Mesodermal cell (in vitro differentiated cells): Measurements from ENCODE around the gene STAC3.

Source experiments
- H3K27ac ChIP-seq: 2 replicates; pipeline ENCODE4 v1.7.0; 2013; ENCODE audit warnings: mild to moderate bottlenecking, low read depth, low read length, moderate library complexity; ENCODE audit not compliant: severe bottlenecking
- H3K36me3 ChIP-seq: 2 replicates; pipeline ENCODE4 v1.7.1; 2013; ENCODE audit warnings: mild to moderate bottlenecking, low read length, moderate library complexity; ENCODE audit not compliant: control insufficient read depth, insufficient read depth
- H3K4me1 ChIP-seq: one replicate; pipeline ENCODE4 v1.7.1; 2013; ENCODE audit warnings: mild to moderate bottlenecking, low read length; ENCODE audit not compliant: insufficient read depth, control insufficient read depth, poor library complexity, severe bottlenecking
- H3K4me3 ChIP-seq: 2 replicates; pipeline ENCODE4 v1.7.0; 2013; ENCODE audit warnings: low read length, control low read depth, mild to moderate bottlenecking; ENCODE audit not compliant: insufficient read depth, poor library complexity, severe bottlenecking; ENCODE audit errors: extremely low read depth
- H3K9me3 ChIP-seq: 2 replicates; pipeline ENCODE4 v1.7.1; 2013; ENCODE audit warnings: mild to moderate bottlenecking, low read length, moderate library complexity; ENCODE audit not compliant: control insufficient read depth
- WGBS, 2 experiments: methylation state at CpG; one replicate each; pipeline ENCODE4 v1.1.5; 2013; ENCODE audit warnings: missing lambda C conversion rate in 2 of 2; ENCODE audit not compliant: insufficient coverage in 2 of 2; 5-methylcytosine and 5-hydroxymethylcytosine counted together

STAC3 gene

GRCh38 chr12:57213763-57214397, 37.1 kb downstream of the STAC3 start:
- no peak overlapping the region for H3K4me3 ChIP-seq
- H3K9me3 ChIP-seq: no peaks in the 10 kb centered on the region
- peaks cover 42% of the 10 kb centered on the region for H3K36me3 ChIP-seq
- H3K27ac ChIP-seq: no peak overlapping the region
- H3K4me1 ChIP-seq: peaks cover 14% of the 10 kb centered on the region
- 68 to 81% methylated on average over 4 of the region's 4 CpGs for WGBS, 2 experiments

DNA sequence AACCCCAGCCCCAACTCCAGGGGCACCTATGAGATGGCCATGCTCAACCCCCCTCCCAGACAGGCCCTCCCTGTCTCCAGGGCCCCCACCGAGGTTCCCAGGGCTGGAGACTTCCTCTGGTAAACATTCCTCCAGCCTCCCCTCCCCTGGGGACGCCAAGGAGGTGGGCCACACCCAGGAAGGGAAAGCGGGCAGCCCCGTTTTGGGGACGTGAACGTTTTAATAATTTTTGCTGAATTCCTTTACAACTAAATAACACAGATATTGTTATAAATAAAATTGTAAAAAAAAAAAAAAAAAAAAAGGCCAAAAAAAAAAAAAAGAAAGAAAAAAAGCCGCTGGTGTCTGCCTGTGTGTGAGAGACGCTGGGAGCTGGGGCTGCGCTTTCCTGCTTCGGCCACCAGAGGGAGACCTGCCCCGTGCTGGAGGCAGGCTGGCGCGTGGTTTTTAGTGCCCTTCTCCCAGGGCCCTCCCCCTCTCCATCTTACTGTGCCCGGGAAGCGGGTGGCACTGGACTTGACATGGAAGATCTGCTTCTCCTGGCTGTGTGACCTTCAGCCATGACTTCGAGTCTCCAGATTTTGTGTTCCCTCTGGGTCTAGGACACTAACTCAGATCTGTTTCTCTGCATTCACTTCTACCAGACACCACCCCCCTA, 37.8 kb downstream of the STAC3 start:
- Histone ChIP-seq H3K27ac (no peak overlapping the region), H3K4me3 (no peak overlapping the region), H3K4me1 (peaks cover 14% of the 10 kb centered on the region), H3K9me3 (no peaks in the 10 kb centered on the region), H3K36me3 (peaks cover 49% of the 10 kb centered on the region)
- 0 to 2% methylated on average over 7 to 9 of the region's 16 CpGs for WGBS, 2 experiments

GRCh38 chr12:57212701-57213057, 38.3 kb downstream of the STAC3 start:
- Histone ChIP-seq H3K27ac (no peak overlapping the region), H3K36me3 (peaks cover 54% of the 10 kb centered on the region), H3K4me3 (no peak overlapping the region), H3K4me1 (peaks cover 14% of the 10 kb centered on the region), H3K9me3 (no peaks in the 10 kb centered on the region)
- 80 to 100% methylated on average over 1 to 2 of the region's 7 CpGs for whole genome bisulfite sequencing, 2 experiments

DNA sequence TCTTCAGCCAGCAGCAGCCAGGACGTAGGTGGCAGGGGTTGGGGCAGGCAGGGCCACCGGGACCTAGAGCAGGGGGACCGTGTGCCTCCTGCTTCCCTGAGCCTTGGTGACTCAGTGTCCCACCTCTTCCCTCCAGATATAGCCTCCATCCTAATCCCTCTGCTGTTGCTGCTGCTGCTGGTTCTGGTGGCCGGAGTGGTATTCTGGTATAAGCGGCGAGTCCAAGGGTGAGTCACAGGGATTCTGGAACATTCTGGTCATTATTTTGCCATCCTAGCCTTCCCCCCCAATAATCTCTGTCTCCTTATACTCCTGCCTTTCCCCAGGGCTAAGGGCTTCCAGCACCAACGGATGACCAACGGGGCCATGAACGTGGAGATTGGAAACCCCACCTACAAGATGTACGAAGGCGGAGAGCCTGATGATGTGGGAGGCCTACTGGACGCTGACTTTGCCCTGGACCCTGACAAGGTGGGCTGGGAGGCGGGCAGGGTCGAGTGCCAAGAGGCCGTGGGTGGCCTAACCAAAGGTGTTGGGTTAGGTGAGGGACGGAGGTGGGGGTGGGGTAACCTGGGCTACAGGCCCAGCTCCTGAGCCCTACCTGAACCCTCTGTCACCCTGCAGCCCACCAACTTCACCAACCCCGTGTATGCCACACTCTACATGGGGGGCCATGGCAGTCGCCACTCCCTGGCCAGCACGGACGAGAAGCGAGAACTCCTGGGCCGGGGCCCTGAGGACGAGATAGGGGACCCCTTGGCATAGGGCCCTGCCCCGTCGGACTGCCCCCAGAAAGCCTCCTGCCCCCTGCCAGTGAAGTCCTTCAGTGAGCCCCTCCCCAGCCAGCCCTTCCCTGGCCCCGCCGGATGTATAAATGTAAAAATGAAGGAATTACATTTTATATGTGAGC, 38.9 kb downstream of the STAC3 start:
- 95 to 98% methylated on average over 7 to 20 of the region's 27 CpGs for WGBS, 2 experiments
- Histone ChIP-seq H3K27ac (no peak overlapping the region), H3K4me3 (no peak overlapping the region), H3K9me3 (no peaks in the 10 kb centered on the region), H3K4me1 (peaks cover 14% of the 10 kb centered on the region), H3K36me3 (peaks cover 60% of the 10 kb centered on the region)

- 94 to 95% methylated on average over 15 of the region's 16 CpGs for WGBS, 2 experiments
- Histone ChIP-seq H3K27ac (no peak overlapping the region), H3K4me1 (peaks cover 14% of the 10 kb centered on the region), H3K9me3 (no peaks in the 10 kb centered on the region), H3K4me3 (no peak overlapping the region), H3K36me3 (peaks cover 66% of the 10 kb centered on the region)
Observed at GRCh38 chr12:57210926-57211692, 39.9 kb downstream of the STAC3 start.

DNA sequence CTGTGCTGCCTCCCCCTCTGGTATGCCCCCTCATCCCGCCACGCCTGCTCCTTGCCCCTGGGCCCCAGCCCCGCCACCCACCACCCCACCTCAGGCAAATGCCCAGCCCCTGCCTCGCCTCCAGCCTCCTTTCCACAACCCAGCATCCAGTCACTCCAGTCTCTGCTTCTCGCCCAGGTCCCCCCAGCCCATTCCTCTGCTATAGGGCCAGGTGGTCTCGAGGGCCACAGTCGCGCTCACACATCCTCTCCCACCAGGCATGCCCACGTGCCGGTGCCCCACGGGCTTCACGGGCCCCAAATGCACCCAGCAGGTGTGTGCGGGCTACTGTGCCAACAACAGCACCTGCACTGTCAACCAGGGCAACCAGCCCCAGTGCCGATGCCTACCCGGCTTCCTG, 40.5 kb downstream of the STAC3 start:
- no peak overlapping the region for H3K4me3 ChIP-seq
- H3K27ac ChIP-seq: no peak overlapping the region
- peaks cover 73% of the 10 kb centered on the region for H3K36me3 ChIP-seq
- peaks cover 9% of the 10 kb centered on the region for H3K4me1 ChIP-seq
- 96 to 98% methylated on average over 12 to 13 of the region's 15 CpGs for whole genome bisulfite sequencing, 2 experiments
- H3K9me3 ChIP-seq: no peaks in the 10 kb centered on the region

- Histone ChIP-seq H3K4me3 (no peak overlapping the region), H3K27ac (no peak overlapping the region), H3K36me3 (peaks cover 78% of the 10 kb centered on the region), H3K9me3 (no peaks in the 10 kb centered on the region), H3K4me1 (peaks cover 9% of the 10 kb centered on the region)
- 96 to 98% methylated on average over 8 of the region's 8 CpGs for WGBS, 2 experiments
Observed at GRCh38 chr12:57209916-57210315, 41.1 kb downstream of the STAC3 start.

GRCh38 chr12:57208631-57209282, 42.2 kb downstream of the STAC3 start:
- Histone ChIP-seq H3K4me3 (no peak overlapping the region), H3K36me3 (peaks cover 87% of the 10 kb centered on the region), H3K4me1 (peaks cover 9% of the 10 kb centered on the region), H3K27ac (no peak overlapping the region), H3K9me3 (no peaks in the 10 kb centered on the region)
- WGBS, 2 experiments: 93 to 96% methylated on average over 15 to 22 of the region's 22 CpGs

DNA sequence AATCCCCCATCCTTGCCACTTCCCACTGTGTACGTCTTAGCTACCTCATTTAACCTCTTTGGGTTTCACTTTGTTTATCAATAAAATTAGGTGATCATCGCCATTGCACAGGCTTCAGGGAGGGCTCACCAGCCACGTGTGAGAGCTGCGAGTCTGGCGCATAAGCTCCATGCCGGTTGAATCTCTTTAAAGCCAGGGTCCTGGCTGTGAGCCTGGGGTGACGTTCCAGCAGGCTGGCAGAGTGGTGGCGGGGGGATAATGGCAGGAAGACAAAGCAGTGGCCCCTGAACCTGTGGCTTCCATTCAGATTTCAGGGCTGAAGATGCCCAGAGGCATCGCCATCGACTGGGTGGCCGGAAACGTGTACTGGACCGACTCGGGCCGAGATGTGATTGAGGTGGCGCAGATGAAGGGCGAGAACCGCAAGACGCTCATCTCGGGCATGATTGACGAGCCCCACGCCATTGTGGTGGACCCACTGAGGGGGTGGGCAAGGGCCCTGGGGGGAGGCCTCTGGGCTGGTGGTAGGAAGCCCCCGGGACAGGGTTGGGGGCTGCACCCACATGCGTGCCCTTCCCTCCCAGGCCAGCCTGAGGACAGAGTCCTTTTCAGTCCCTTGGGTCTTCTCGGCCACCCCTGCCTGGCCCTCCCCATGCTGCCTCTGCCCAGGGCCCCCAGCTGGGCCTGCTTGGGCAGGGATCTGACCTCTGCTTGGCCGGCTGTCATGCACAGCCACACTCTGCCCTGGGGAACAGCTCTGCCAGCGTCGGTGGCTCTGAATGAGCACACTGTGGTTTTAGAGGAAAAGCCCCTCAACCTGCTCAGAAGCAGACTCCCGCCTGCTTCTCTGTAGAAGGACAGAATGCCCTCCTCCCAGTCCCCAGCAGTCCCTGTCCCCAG, 43.0 kb downstream of the STAC3 start:
- WGBS, 2 experiments: 96 to 99% methylated on average over 26 to 29 of the region's 29 CpGs

More for the DNA sequence above, 43.0 kb downstream of the STAC3 start:
- Histone ChIP-seq H3K4me1 (peaks cover 7% of the 10 kb centered on the region), H3K4me3 (no peak overlapping the region), H3K9me3 (no peaks in the 10 kb centered on the region), H3K36me3 (peaks cover 90% of the 10 kb centered on the region), H3K27ac (no peak overlapping the region)
